Caco-2 (cell line): ENCODE results near the gene SCUBE1. TPM values are rescaled to one million over a fixed set of nuclear protein-coding genes. Genes with fewer than 3 reads are reported as not detected.

Experiments used
- BruUV-seq: library from RNA; stranded (reverse); fragments of 400-500 nt; replicated peaks from 2 replicates; lab custom pipeline; 2021; lab: Mats Ljungman, UMichigan
- CTCF ChIA-PET: fragments of 300-600 bp; sonication (Branson Sonifier 250); formaldehyde crosslinking; loops from one replicate; lab custom pipeline; 2022; ENCODE audit warnings: antibody characterized with exemption; lab: Charles Lee
- POLR2A ChIA-PET: fragments of 300-600 bp; sonication (Branson Sonifier 250); formaldehyde crosslinking; loops from one replicate; lab custom pipeline; 2022; ENCODE audit warnings: antibody characterized with exemption; lab: Charles Lee
- DNase-seq, 2 experiments: peaks; one replicate each; pipeline versions ENCODE4 v3.0.0 to v3.0.0-alpha.2; 2020 to 2022
- H3K27me3 ChIP-seq: replicated peaks from 2 replicates; pipeline ENCODE4 v1.6.0; 2011; ENCODE audit warnings: low read length; ENCODE audit not compliant: control insufficient read depth, insufficient read depth
- H3K36me3 ChIP-seq: 2 replicates; pipeline ENCODE4 v1.5.1; 2011; ENCODE audit warnings: low read length; ENCODE audit not compliant: control insufficient read depth, insufficient read depth
- H3K4me1 ChIP-seq: fragments of 250-450 bp; sonication (Bioruptor Pico); 2 replicates; pipeline ENCODE4 v1.5.1; 2020; ENCODE audit warnings: mild to moderate bottlenecking
- H3K4me3 ChIP-seq: 2 replicates; pipeline ENCODE4 v1.5.1; 2011; ENCODE audit warnings: low read depth, mild to moderate bottlenecking, control low read depth, low read length
- H3K9me3 ChIP-seq: fragments of 250-450 bp; sonication (Bioruptor Pico); 2 replicates; pipeline ENCODE4 v1.5.1; 2020; ENCODE audit warnings: mild to moderate bottlenecking, moderate library complexity
- H3K27ac Mint-ChIP-seq: one replicate; pipeline ENCODE4 v1.8.0; 2022; ENCODE audit warnings: mixed read lengths; ENCODE audit not compliant: unreplicated experiment
- H3K27me3 Mint-ChIP-seq: one replicate; pipeline ENCODE4 v1.8.0; 2022; ENCODE audit warnings: mixed read lengths; ENCODE audit not compliant: insufficient read depth, unreplicated experiment
- H3K36me3 Mint-ChIP-seq: one replicate; pipeline ENCODE4 v1.8.0; 2022; ENCODE audit warnings: mild to moderate bottlenecking, mixed read lengths; ENCODE audit not compliant: insufficient read depth, unreplicated experiment
- H3K4me1 Mint-ChIP-seq: one replicate; pipeline ENCODE4 v1.8.0; 2022; ENCODE audit warnings: low read depth, mixed read lengths; ENCODE audit not compliant: unreplicated experiment
- H3K4me3 Mint-ChIP-seq: one replicate; pipeline ENCODE4 v1.8.0; 2022; ENCODE audit warnings: mild to moderate bottlenecking, moderate library complexity, mixed read lengths; ENCODE audit not compliant: unreplicated experiment
- H3K9me3 Mint-ChIP-seq: one replicate; pipeline ENCODE4 v1.8.0; 2022; ENCODE audit warnings: mixed read lengths; ENCODE audit not compliant: unreplicated experiment
- intact Hi-C: fragments of 100-400 bp; cut with micrococcal nuclease; formaldehyde crosslinking; loops from one replicate; pipeline ENCODE4 v1.10.0; 2022; ENCODE audit not compliant: unreplicated experiment
- total RNA-seq: library from RNA; stranded (reverse); gene quantifications from 2 replicates; pipeline ENCODE4 v1.2.3, GENCODE V29; 2022
- TF ChIP-seq, protein P1 (sequence below), 2 experiments: fragments of 200-600 bp in 1 of 2; IDR thresholded peaks; 1 replicate in 1 of 2; 2 replicates in 1 of 2; pipeline versions ENCODE4 v1.5.1 to v1.8.0; 2011 to 2022; ENCODE audit warnings: antibody characterized with exemption in 1 of 2, control low read depth in 1 of 2, inconsistent platforms in 1 of 2, low read depth in 1 of 2, low read length in 1 of 2, mild to moderate bottlenecking in 1 of 2, moderate library complexity in 1 of 2; ENCODE audit not compliant: insufficient read depth in 1 of 2, severe bottlenecking in 1 of 2, unreplicated experiment in 1 of 2

Gene SCUBE1
- total RNA-seq, 1 experiment from 2014 or later: not detected

DNA sequence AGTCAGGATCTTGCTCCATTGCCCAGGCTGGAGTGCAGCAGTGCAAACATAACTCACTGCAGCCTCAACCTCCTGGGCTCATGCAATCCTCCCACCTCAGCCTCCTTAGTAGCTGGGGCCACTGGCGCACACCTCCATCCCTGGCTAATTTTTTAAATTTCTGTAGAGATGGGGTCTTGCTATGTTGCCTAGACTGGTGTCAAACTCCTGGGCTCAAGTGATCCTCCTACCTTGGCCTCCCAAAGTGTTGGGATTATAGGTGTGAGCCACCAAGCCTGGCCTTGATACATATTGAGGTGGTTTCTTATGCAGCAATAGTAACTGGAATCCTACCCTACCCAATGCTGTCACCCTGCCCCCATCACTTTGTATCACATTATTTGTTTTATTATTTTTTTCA lies 32.4 kb downstream of the SCUBE1 start:
- CTCF ChIA-PET: no interaction called here
- no peaks in the 10 kb centered on the region for H3K4me1 Mint-ChIP-seq

DNA sequence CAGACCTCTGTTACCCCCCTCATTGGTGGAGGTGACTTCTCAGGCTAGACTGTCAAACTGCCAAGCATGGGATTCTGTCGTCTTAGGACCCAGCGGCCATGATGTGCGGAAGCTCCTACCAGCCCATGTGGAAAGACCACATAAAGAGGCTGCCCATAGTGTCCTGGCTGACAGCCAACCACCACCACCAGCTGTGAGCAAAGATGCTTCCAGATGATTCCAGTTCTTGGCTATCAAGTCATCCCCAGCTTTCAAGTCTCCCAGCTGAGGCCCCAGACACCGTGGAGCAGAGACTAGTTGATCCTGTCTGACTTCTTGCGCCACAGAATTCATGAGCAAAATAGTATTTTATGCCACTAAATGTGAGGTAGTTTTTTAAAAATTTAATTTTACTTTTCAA lies 32.9 kb downstream of the SCUBE1 start:
- Mint-ChIP-seq H3K9me3 (no peaks in the 10 kb centered on the region), H3K4me3 (no peak overlapping the region), H3K36me3 (peaks cover 5% of the 10 kb centered on the region), H3K4me1 (no peaks in the 10 kb centered on the region), H3K27ac (no peak overlapping the region), H3K27me3 (no peaks in the 10 kb centered on the region)
- no peaks in the 10 kb centered on the region for H3K4me1 ChIP-seq
- no TSS peak for BruUV-seq
- no peaks in the 10 kb centered on the region for H3K9me3 ChIP-seq
- CTCF ChIA-PET: no interaction called here
- POLR2A ChIA-PET: no interaction called here
- H3K4me3 ChIP-seq: no peak overlapping the region
- H3K36me3 ChIP-seq: no peaks in the 10 kb centered on the region
- intact Hi-C loops: no loop called here
- no peaks in the 10 kb centered on the region for H3K27me3 ChIP-seq
- DNase-seq: no peak
- TF ChIP-seq, protein P1, sequence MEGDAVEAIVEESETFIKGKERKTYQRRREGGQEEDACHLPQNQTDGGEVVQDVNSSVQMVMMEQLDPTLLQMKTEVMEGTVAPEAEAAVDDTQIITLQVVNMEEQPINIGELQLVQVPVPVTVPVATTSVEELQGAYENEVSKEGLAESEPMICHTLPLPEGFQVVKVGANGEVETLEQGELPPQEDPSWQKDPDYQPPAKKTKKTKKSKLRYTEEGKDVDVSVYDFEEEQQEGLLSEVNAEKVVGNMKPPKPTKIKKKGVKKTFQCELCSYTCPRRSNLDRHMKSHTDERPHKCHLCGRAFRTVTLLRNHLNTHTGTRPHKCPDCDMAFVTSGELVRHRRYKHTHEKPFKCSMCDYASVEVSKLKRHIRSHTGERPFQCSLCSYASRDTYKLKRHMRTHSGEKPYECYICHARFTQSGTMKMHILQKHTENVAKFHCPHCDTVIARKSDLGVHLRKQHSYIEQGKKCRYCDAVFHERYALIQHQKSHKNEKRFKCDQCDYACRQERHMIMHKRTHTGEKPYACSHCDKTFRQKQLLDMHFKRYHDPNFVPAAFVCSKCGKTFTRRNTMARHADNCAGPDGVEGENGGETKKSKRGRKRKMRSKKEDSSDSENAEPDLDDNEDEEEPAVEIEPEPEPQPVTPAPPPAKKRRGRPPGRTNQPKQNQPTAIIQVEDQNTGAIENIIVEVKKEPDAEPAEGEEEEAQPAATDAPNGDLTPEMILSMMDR (IDR thresholded peaks at IDR 0.05; ENCODE audit: insufficient read depth in 1 of 2, low read depth in 1 of 2, low read length in 1 of 2, severe bottlenecking in 1 of 2, unreplicated experiment in 1 of 2): no peak

More for the DNA sequence above, 32.4 kb downstream of the SCUBE1 start:
- Histone ChIP-seq H3K9me3 (no peaks in the 10 kb centered on the region), H3K4me3 (no peak overlapping the region), H3K27me3 (no peaks in the 10 kb centered on the region), H3K4me1 (no peaks in the 10 kb centered on the region), H3K36me3 (no peaks in the 10 kb centered on the region)
- no TSS peak for BruUV-seq
- no peak for DNase-seq
- Mint-ChIP-seq H3K27ac (no peak overlapping the region), H3K9me3 (no peaks in the 10 kb centered on the region), H3K27me3 (no peaks in the 10 kb centered on the region), H3K36me3 (peaks cover 5% of the 10 kb centered on the region), H3K4me3 (no peak overlapping the region)
- POLR2A ChIA-PET: no interaction called here
- intact Hi-C loops: no loop called here
- TF ChIP-seq, protein P1 (IDR thresholded peaks at IDR 0.05; ENCODE audit: insufficient read depth in 1 of 2, low read depth in 1 of 2, low read length in 1 of 2, severe bottlenecking in 1 of 2, unreplicated experiment in 1 of 2): no peak

DNA sequence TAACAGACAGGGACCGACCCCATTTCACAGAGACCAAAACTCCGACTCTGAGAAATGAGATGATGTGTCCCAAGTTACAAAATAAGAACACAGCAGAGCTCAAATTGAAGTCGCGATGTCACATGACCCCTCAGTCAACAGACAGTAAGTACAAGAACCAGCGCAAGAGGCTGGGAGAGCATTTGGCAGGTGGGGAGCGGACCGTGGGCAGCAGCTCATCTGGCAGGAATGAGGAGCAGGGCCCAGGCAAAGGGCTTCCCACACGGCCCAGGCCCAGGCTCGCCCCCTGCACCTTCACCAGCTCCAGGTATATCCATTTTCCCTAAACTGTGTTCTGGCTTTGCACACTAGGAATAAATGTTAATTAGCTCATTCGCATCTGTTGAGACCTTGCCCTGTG lies 34.3 kb downstream of the SCUBE1 start:
- no peaks in the 10 kb centered on the region for H3K36me3 ChIP-seq
- Mint-ChIP-seq H3K4me3 (no peak overlapping the region), H3K4me1 (no peaks in the 10 kb centered on the region), H3K27me3 (peaks cover 2% of the 10 kb centered on the region), H3K9me3 (no peaks in the 10 kb centered on the region), H3K27ac (no peak overlapping the region), H3K36me3 (peaks cover 5% of the 10 kb centered on the region)
- no TSS peak for BruUV-seq
- H3K4me3 ChIP-seq: no peak overlapping the region
- ChIA-PET POLR2A (no interaction called here), CTCF (no interaction called here)
- no peak for DNase-seq
- intact Hi-C loops: no loop called here
- H3K9me3 ChIP-seq: no peaks in the 10 kb centered on the region
- no peaks in the 10 kb centered on the region for H3K27me3 ChIP-seq
- H3K4me1 ChIP-seq: no peaks in the 10 kb centered on the region
- TF ChIP-seq, protein P1 (IDR thresholded peaks at IDR 0.05; ENCODE audit: insufficient read depth in 1 of 2, low read depth in 1 of 2, low read length in 1 of 2, severe bottlenecking in 1 of 2, unreplicated experiment in 1 of 2): no peak
